ENCODE measurements around the gene KCNMA1. TPM values are rescaled to one million over a fixed set of nuclear protein-coding genes. Genes with fewer than 3 reads are reported as not detected.

KCNMA1 gene
- polyA plus RNA-seq, 1 experiment = 21.4 TPM

DNA sequence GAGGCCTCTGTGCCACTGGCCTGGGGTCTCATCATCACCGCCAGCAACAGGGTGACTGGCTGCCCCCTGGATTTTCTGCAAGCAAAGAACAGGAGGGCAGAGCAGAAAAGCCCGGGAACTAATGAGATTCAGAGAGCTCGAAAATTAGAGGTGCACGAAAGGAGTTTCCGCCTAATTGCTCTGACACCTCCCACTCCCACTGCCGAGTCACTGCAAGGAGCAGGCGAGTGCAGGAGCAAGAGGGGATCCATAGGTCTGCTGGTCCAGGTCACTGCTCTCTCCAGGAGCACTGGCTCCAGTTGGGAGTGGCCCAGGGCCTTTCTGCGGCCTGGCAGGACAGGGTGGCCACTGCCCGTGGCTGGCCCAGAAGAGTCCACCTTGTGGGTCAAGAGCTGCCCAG is 276.2 kb downstream of the KCNMA1 start:
- no peaks in the 10 kb centered on the region for H3K27me3 ChIP-seq (ENCODE audit: control insufficient read depth, insufficient read depth, low read length)
- TF ChIP-seq, protein P1, sequence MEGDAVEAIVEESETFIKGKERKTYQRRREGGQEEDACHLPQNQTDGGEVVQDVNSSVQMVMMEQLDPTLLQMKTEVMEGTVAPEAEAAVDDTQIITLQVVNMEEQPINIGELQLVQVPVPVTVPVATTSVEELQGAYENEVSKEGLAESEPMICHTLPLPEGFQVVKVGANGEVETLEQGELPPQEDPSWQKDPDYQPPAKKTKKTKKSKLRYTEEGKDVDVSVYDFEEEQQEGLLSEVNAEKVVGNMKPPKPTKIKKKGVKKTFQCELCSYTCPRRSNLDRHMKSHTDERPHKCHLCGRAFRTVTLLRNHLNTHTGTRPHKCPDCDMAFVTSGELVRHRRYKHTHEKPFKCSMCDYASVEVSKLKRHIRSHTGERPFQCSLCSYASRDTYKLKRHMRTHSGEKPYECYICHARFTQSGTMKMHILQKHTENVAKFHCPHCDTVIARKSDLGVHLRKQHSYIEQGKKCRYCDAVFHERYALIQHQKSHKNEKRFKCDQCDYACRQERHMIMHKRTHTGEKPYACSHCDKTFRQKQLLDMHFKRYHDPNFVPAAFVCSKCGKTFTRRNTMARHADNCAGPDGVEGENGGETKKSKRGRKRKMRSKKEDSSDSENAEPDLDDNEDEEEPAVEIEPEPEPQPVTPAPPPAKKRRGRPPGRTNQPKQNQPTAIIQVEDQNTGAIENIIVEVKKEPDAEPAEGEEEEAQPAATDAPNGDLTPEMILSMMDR (IDR thresholded peaks at IDR 0.05; ENCODE audit: insufficient read depth, low read depth, low read length) = no peak
- no peaks in the 10 kb centered on the region for H3K36me3 ChIP-seq (ENCODE audit: control insufficient read depth, insufficient read depth, low read length)
- ChIA-PET CTCF (interaction anchor here (0.8 to 1.2 kb wide), 4 partner anchors 26 to 275 kb away, joined by 3 read pairs; no protein-coding TSS in a partner anchor), POLR2A (no interaction called here)
- H3K4me3 ChIP-seq (ENCODE audit: low read depth, low read length) = no peak overlapping the region
- DNase-seq (ENCODE audit: low read depth) = no peak

DNA sequence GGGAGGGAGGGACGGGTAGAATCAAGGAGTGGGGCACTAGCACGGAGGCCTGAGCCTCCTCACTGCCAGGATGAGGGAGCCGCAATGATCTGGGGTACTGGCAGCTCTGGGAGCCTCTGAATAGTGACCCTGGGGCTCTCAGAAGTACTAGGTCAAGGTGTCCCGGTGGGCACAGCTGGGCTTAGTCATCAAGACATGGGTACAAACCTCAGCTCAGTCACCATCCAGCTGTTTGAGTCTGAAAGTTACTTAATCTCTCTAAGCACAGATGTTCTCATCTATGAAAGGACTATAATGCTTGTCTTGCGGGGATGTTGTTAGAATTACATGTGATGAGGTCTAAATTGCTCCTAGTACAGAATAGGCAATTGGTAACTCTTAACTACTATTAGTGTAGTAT is 276.8 kb downstream of the KCNMA1 start:
- ChIA-PET POLR2A (no interaction called here), CTCF (interaction anchor here (1.1 to 1.2 kb wide), 2 partner anchors 26 to 31 kb away, joined by 3 to 6 read pairs; no protein-coding TSS in a partner anchor)
- Histone ChIP-seq H3K4me3 (ENCODE audit: low read depth, low read length) (no peak overlapping the region), H3K36me3 (ENCODE audit: control insufficient read depth, insufficient read depth, low read length) (no peaks in the 10 kb centered on the region), H3K27me3 (ENCODE audit: control insufficient read depth, insufficient read depth, low read length) (no peaks in the 10 kb centered on the region)
- DNase-seq (ENCODE audit: low read depth) = no peak
- TF ChIP-seq, protein P1 (IDR thresholded peaks at IDR 0.05; ENCODE audit: insufficient read depth, low read depth, low read length) = no peak

DNA sequence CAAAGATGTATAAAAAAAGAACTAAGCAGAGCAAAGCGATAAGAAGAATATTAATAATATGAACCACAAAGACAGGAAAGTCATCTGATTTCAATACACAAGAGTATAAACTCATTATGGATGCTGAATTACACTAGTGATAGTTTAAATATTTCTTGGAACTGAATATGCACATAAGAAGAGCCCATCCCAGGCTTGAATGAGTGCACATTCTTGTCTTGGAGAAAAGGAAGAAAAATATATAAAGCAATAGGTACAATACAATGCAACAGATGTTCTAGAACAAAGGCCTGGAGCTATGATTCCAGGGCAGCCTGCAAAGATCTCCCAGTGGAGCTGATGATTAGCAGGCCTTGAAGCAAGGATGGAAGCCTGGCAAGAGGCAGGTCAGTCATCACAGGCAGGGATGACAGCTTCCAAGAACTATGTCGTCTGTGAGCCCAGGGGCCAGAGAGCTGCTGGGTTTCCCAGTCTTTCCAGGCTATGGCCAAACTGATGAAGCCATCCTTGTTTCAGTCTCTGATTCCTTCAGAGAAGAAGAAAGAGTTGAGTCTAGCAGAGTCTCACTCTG is 277.6 kb downstream of the KCNMA1 start:
- H3K4me3 ChIP-seq (ENCODE audit: low read depth, low read length) = no peak overlapping the region
- no peaks in the 10 kb centered on the region for H3K27me3 ChIP-seq (ENCODE audit: control insufficient read depth, insufficient read depth, low read length)
- no peaks in the 10 kb centered on the region for H3K36me3 ChIP-seq (ENCODE audit: control insufficient read depth, insufficient read depth, low read length)
- ChIA-PET CTCF (interaction anchor here (1.1 kb wide), 1 partner anchor 32 kb away, joined by 6 read pairs; no protein-coding TSS in a partner anchor), POLR2A (no interaction called here)
- no peak for DNase-seq (ENCODE audit: low read depth)
- TF ChIP-seq, protein P1 (IDR thresholded peaks at IDR 0.05; ENCODE audit: insufficient read depth, low read depth, low read length) = no peak

DNA sequence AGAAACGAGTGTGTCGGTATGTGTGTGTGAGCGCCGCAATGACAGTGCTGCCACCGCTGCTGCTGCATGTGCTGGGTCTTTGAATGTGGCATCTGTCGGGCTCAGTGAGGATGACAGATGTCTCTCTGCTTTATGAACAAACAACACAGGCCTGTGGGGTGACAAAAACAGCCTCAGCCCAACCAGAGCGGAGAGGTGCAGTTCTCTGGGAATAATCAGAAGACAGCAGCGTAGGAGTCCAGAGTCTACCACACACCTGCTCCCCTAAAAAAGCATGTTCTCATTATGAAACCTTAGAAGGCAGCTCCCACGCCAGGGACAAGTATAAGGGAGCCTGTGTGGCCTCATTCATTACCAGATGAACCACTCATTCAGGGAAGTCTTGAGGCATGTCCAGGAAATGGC is 278.3 kb downstream of the KCNMA1 start:
- POLR2A ChIA-PET = no interaction called here
- no peak for DNase-seq (ENCODE audit: low read depth)
- Histone ChIP-seq H3K27me3 (ENCODE audit: control insufficient read depth, insufficient read depth, low read length) (no peaks in the 10 kb centered on the region), H3K36me3 (ENCODE audit: control insufficient read depth, insufficient read depth, low read length) (no peaks in the 10 kb centered on the region), H3K4me3 (ENCODE audit: low read depth, low read length) (no peak overlapping the region)
- CTCF ChIA-PET = no interaction called here
- TF ChIP-seq, protein P1 (IDR thresholded peaks at IDR 0.05; ENCODE audit: insufficient read depth, low read depth, low read length) = no peak

DNA sequence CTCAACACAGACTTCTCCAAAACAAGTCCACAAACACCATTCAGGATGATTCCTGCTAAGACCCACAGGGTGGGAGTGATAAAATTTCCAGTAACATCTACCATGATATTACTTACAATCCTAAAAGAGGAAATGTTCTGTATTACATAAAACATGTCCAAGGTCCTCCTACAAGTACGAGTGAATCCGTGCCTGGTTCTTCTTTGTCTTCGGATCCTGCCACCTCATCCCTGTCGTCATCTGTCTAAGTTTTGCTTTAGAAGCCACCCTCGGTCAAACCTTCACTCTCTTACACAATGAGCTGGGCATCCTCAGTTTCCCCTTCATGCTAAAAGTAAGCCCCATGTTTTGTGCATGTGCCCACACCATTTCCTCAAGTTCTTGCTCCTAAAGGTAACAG is 279.0 kb downstream of the KCNMA1 start:
- H3K27me3 ChIP-seq (ENCODE audit: control insufficient read depth, insufficient read depth, low read length) = no peaks in the 10 kb centered on the region
- H3K4me3 ChIP-seq (ENCODE audit: low read depth, low read length) = no peak overlapping the region
- POLR2A ChIA-PET = no interaction called here
- no peaks in the 10 kb centered on the region for H3K36me3 ChIP-seq (ENCODE audit: control insufficient read depth, insufficient read depth, low read length)
- DNase-seq (ENCODE audit: low read depth) = no peak
- TF ChIP-seq, protein P1 (IDR thresholded peaks at IDR 0.05; ENCODE audit: insufficient read depth, low read depth, low read length) = no peak
- CTCF ChIA-PET = no interaction called here
